Measurements from ENCODE around the gene HES2.
"Not testable (repeated sequence)": the region's sequence is repeated elsewhere in the genome, so short reads cannot be mapped to it uniquely, and the experiment has no call there.

The HES2 gene

DNA sequence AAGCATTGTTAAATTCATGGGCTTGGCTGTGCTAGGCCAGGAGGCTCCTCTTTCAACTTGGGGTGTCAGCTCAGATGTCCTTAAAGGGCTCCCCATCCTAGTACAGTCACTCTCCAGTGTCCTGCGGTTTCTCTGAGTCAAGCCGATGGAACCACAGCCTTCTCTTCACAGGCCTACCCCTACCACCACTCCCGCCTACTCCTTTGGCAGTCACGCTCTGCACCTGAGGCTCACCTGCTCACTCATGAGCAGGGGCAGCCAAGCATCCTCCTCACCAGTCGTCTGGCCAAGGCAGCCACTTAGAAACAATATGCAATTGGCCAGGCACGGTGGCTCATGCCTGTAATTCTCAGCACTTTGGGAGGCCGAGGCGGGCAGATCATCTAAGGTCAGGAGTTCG is 29.7 kb downstream of the HES2 start:
- no peak for DNase-seq (ENCODE audit: low spot score)

DNA sequence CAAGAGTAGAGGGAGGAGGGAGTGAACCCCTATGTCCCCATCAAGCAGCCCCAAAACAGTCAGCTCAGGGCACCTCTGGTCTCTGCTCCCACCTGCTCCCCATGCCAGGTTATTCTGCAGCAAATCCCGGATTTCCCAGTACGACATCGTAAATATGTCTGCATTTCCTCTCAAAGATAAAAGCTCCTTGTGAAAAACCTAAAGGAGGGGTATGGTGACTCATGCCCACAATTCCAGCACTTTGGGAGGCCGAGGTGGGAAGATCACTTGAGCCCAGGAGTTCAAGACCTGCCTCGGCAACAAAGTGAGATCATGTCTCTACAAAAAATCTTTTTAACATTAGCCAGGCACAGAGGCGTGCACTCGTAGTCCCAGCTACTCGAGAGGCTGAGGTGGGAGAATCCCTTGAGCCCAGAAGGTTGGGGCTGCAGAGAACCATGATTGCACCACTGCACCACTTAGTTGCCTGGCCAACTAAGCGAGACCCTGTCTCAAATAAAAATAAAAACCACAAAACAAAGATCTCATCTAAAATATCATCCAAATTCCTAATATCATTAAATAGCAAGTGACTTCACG is 33.3 kb downstream of the HES2 start:
- DNase-seq (ENCODE audit: low spot score), result no peak

DNA sequence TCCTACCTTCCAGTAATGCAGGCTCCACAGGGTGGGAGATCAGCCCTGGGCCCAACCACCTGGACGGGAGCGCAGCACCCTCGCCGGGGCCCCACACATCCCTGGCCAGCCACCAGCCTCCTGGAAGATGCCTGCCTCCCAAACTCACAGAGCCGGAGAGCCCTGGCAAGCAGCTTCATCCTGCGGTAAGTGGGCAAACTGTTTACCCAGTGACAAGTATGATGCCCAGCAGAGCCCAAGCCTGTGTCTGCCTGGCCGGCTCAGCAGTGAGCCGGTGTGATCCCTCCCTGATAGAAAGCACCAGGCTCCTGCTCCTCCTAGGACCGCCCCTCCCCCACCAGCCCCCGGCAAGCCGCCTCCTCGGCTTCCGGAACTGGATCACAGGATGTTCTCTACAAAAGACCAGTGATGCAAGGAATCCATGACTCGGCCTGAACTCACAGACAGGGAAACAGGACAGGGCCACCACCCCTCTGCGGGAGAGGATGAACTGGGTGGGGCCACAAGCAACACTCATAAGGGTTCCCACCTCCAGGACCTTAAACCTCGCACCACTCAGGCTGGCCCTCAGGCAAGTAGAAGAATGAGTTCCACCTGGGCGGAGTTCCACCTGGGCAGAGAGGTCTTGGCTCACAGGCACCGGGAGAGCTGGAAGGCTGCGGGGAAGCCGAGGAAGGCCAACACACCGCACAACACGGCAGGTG is 34.1 kb downstream of the HES2 start:
- peak; percentile 76 for DNase-seq (ENCODE audit: low spot score)

DNA sequence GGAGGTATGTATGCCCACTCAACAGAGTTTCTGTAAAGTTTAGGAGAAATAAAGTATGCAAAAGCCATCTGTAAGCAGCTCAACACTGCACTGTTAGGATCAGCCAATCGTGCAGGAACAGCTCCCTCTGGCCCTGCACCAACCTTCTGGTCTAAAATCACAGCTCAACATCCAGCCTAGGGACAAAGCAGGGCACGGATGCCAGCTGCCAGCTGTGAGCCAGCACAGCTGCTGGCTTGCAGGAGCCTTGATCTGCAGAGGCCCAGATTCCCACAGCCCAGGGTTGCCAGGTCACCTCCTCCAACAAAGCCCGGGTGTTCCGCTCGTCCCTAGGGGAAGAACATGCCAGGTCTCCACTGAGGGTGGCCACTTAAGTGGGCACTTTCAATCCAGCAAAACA is 34.8 kb downstream of the HES2 start:
- DNase-seq (ENCODE audit: low spot score), result no peak

DNA sequence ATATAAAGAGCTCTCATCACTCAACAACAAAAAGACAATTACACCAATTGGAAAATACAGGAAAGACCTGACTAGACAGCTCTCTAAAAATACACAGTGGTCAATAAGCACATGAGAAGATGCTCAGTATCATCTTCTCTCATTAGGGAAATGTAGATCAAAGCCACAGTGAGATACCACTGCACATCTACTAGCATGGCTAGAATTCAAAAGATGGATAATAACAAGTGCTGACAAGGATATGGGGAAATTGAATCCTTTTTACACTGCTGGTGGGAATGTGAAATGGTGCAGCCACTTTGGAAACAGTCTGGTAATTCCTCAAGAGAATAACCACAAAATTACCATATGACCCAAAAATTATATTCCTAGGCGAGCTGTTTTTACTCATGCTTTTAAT is 35.6 kb downstream of the HES2 start:
- no peak for DNase-seq (ENCODE audit: low spot score)

DNA sequence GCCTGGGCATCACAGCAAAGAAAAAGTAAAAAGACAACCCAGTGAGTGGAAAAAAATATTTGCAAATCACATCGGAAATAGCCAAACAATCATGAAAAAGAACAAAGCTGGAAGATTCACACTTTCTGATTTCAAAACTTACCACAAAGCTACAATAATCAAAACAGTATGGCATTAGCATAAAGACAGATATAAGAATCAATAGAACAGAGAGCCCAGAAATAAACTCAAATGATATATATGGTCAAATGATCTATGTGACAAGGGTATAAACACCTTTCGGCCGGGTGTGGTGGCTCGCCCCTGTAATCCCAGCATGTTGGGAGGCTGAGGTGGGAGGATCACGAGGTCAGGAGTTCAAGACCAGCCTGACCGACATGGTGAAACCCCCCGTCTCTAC is 39.7 kb downstream of the HES2 start:
- no peak for DNase-seq (ENCODE audit: low spot score)

DNA sequence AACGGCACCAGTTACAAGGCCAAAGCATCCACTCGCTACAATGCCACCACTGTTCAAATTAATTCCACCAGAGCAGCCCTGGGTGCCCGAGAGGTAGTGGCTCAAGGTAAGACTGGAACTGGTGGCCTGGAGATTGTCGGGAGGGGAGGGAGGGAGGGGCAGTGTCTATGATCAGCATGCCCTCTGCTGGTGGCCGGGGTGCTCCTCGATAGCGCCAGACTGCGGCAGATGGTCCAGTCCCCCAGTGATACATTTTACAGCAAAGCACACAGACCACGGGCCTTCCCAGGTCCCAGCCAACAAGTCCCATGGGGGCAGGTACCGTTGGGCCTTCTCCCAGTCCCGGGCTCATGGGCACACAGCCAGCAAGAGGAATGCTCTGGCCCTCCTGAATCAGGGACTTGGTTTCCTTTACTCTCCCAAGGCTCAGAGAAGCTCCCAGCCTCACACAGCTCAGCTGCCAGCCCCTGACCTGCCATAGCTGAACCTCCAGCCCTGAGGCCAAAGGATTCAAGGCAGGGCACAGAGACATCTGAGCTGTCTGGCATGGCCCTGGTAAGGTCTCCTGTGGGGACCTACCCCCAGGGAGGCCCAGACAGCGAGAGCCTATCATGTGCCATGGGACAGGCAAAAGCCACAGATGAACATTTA is 41.5 kb downstream of the HES2 start:
- no peak for DNase-seq (ENCODE audit: low spot score)

DNA sequence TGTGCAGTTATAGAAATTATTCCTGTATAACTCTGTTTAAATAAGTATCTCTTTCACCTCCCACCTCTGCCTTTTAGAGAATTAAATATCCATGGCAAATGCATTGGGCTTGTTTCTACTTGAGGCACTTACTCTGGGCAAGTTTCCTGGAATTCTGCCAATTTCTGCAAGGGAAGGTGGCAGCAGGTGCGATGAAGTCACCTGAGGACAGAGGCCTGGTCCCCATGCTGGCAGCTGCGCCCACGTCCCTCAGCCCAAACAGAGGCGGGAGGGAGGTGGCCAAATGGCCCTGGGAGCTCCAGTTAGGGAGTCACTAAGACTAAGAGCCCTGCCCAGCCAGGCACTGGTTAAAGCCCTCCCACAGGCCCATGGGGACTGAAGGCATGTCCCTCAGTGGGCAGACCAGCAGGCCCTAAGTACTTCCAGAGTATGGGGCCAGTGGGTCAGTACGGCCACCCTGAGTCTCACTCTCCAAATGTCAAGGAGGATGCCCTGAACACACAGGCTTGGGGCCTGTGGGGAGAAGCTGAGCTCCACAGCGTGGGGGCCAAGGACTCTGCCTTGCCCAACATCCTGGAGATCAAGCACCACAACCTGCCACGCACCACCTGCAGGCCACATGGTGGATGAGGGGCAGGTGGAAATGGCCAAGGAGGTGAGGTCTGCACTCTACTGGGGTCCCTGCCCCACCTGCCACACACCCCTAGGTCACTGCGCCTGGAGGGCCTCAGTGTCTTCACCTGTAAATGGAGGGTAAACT is 45.6 kb downstream of the HES2 start:
- DNase-seq (ENCODE audit: low spot score), result no peak

DNA sequence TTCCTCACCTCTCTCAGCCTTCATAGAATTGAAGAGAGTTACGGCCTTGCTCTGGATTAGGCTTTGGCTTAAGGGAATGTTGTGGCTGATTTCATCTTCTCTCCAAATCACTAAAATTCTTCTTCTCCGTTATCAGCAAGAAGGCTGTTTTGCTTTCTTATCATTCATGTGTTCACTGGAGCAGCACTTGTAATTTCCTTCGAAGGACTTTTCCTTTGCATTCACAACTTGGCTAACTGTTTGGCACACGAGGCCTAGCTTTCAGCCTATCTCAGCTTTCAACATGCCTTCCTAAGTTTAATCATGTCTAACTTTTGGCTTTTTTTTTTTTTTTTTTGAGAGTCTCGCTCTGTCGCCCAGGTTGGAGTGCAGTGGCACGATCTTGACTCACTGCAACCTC is 47.5 kb downstream of the HES2 start:
- DNase-seq (ENCODE audit: low spot score), result not testable (repeated sequence)

DNA sequence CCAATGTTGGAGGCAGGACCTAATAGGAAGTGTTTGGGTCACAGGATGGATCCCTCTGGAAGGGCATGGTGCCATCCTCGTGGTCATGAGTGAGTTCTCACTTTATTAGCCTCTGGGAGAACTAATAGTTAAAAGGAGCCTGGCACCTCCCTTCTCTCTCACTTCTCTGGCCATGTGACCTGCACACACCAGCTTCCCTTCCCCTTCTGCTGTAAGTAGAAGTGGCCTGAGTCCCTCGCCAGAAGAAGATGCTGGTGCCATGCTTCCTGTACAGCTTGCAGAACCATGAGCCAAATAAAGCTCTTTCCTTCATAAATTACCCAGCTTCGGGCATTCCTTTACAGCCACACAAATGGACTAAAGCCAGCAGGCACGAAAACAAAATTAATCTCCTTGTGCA is 49.7 kb downstream of the HES2 start:
- no peak for DNase-seq (ENCODE audit: low spot score)

DNA sequence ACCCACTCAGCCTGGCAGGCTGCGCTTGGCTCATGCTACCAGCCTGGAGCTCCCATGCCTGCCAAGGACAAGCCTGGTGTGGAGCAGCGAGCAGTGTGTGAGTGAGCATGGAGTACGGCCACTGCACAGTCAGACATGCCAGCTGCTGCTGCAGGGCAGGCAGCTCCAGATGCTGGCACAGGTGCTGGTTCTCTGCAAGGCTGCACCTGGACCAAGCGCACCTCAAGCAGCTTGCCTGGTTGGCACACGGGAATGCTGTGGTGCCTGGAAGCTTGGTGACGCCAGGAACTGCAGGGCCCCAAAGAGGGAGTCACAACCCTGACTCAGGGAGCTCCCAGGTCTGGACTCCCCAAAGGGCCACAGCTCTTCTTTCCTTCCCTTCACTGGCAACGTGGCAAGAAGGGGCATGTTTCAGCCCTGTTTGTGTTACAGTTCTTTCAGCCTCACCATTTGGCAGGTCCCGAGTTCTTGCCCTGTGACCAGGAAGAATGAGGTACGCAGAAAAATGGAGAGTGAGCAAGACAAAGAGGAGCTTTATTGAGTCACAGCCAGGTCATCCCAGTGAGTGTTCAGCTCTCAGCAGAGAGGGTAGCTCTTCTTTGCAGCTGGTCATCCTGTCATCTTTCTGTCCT is 52.2 kb downstream of the HES2 start:
- DNase-seq (ENCODE audit: low spot score), result no peak

DNA sequence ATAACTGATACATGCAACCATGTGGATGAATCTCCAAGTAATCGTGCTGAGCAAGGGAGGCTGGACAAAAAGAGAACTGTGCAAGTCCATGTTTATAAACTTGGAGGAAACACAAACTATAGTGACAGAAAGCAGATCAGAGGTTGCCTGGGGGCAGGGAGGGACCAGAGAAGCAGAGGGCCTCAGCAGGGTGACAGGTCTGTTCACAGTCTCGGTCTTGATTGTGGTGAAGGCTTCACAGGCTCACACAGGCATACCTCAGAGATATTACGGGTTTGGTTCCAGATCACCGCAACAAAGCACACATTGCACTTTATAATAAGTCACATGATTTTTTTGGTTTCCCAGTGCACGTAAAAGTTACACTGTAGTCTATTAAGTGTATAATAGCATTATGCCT is 54.7 kb downstream of the HES2 start:
- no peak for DNase-seq (ENCODE audit: low spot score)

DNA sequence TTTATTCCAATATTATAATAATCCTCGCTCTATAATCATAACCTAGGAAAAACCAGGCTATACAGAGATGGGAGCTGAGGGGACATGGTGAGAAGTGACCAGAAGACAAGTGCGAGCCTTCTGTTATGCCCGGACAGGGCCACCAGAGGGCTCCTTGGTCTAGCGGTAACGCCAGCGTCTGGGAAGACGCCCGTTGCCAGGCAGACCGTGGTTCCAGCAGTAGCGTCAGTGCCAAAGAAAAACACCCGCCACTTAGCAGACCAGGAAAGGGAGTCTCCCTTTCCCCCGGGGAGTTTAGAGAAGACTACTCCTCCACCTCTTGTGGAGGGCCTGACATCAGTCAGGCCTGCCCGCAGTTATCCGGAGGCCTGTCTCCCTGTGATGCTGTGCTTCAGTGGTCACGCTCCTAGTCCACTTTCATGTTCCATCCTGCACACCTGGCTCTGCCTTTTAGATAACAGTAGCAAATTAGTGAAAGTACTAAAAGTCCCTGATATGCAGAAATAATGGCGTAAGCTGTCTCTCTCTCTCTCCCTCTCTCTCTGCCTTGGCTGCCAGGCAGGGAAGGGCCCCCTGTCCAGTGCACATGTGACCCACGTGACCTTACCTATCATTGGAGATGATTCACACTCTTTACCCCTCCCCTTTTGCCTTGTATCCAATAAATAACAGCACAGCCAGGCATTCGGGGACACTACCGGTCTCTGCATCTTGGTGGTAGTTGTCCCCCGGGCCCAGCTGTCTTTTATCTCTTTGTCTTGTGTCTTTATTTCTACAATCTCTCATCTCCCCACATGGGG is 56.4 kb downstream of the HES2 start:
- DNase-seq (ENCODE audit: low spot score), result not testable (repeated sequence)

Measured in AG20443 (cell line).